SU-DHL-6 (cell line): Measurements from ENCODE around the gene TXNDC5.

ENCODE experiments used
- CTCF ChIP-seq: fragments of 200-600 bp; sonication (generic); IDR thresholded peaks from one replicate; pipeline ENCODE4 v1.5.1; 2017; ENCODE audit warnings: antibody characterized with exemption, mild to moderate bottlenecking, low read length, moderate library complexity; ENCODE audit not compliant: insufficient read depth, poor library complexity, severe bottlenecking
- EZH2phosphoT487 ChIP-seq: fragments of 200-600 bp; sonication (generic), shearing (Covaris generic); conservative IDR thresholded peaks from 2 replicates; pipeline ENCODE4 v1.6.1; 2018; ENCODE audit warnings: mild to moderate bottlenecking, antibody characterized with exemption, low read length, moderate library complexity, mixed read lengths

GRCh38 chr6:7954477-7955200 is 44.1 kb upstream of the TXNDC5 start:
- TF ChIP-seq EZH2phosphoT487 (no peak), CTCF (no peak)
